Activated CD8-positive, alpha-beta memory T cell treated with anti-CD3 and anti-CD28 coated beads for 1 hour (primary cell): ENCODE measurements around the gene HOXD10.
A peak's percentile ranks its signal among the peaks of the same experiment; 100 is the strongest.

Experiments used
- DNase-seq, 2 donors: peaks; one replicate each; pipeline ENCODE4 v3.0.0-alpha.2; 2020; ENCODE audit warnings: low read depth in 1 of 2; ENCODE audit errors: extremely low read depth in 1 of 2

HOXD10 gene

GRCh38 chr2:176121190-176122051, 4.8 kb downstream of the HOXD10 start:
- no peak for DNase-seq

GRCh38 chr2:176122052-176122682, 5.6 kb downstream of the HOXD10 start:
- DNase-seq = no peak

- DNase-seq = no peak
These were observed 6.3 kb downstream of the HOXD10 start, which contains the start of gene HOXD9 for GRCh38 chr2:176122683-176123410. Gene HOXD9, plus strand, starts transcription at chr2:176122719. Its CDS starts 50 bp downstream, at chr2:176122769.

GRCh38 chr2:176123411-176124109, 7.0 kb downstream of the HOXD10 start:
- no peak for DNase-seq

GRCh38 chr2:176124110-176124946, 7.8 kb downstream of the HOXD10 start:
- no peak for DNase-seq

GRCh38 chr2:176124947-176125771, 8.6 kb downstream of the HOXD10 start:
- DNase-seq = no peak

- no peak for DNase-seq
These were observed 9.1 kb downstream of the HOXD10 start for GRCh38 chr2:176125772-176126054.

- DNase-seq = peak; percentile 37 to 57
These were observed 10.6 kb downstream of the HOXD10 start for GRCh38 chr2:176126929-176127773.

GRCh38 chr2:176127774-176128072, 11.1 kb downstream of the HOXD10 start:
- no peak for DNase-seq

GRCh38 chr2:176128172-176128981, 11.8 kb downstream of the HOXD10 start:
- no peak for DNase-seq

GRCh38 chr2:176128982-176129796, 12.6 kb downstream of the HOXD10 start, which contains the start of gene HOXD8:
Gene HOXD8, plus strand, starts transcription at chr2:176129705. Its CDS starts 662 bp downstream, at chr2:176130367.
- DNase-seq = no peak

GRCh38 chr2:176129813-176130146, 13.2 kb downstream of the HOXD10 start:
- DNase-seq = no peak

- no peak for DNase-seq
These were observed 13.8 kb downstream of the HOXD10 start for GRCh38 chr2:176130147-176130956.

GRCh38 chr2:176130957-176131847, 14.6 kb downstream of the HOXD10 start:
- DNase-seq = no peak

GRCh38 chr2:176131848-176132158, 15.2 kb downstream of the HOXD10 start:
- no peak for DNase-seq
